Fibroblast of skin of abdomen (primary cell): ENCODE results near the gene LSAMP.
A peak's percentile ranks its signal among the peaks of the same experiment; 100 is the strongest.
"Not testable (repeated sequence)": the region's sequence is repeated elsewhere in the genome, so short reads cannot be mapped to it uniquely, and the experiment has no call there.

Experiments
- DNase-seq: peaks from one replicate; pipeline ENCODE4 v3.0.0-alpha.2; 2013

Gene LSAMP

GRCh38 chr3:115833074-115833473 lies 612.2 kb downstream of the LSAMP start:
- DNase-seq = peak; percentile 74

- no peak for DNase-seq
Observed at GRCh38 chr3:115832265-115832664, 613.0 kb downstream of the LSAMP start.

GRCh38 chr3:115831864-115832263 lies 613.4 kb downstream of the LSAMP start:
- DNase-seq = peak; percentile 27

DNA sequence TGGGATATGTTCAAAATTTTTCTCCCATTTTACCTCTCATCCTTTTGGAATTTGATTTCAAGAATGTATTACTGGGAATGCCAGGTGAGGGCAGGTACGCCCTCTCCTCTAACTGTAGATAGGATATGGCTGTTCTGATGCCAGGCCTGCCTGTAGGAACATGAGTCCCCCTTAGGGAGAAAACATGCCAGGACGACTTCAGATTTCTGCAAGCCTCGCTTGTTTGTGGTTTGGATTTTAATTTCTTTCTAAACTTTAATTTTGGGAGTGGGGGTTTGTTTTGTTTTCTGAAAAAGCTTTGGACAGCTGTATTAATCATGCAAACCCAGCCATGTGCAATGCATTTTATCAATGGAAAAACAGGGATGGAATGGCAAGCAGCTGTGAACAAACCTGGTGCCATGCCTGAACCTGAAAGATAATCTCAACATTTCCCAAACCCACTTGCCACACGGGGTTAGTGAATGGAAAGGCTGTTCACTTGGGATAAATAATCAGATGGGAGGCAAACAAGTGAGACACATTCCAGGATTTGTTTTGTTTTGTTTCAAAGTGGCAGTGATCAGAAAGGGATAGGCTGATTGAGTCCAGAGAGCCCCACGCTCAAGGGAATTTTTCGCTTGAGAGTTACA lies 614.4 kb downstream of the LSAMP start:
- DNase-seq = no peak

DNA sequence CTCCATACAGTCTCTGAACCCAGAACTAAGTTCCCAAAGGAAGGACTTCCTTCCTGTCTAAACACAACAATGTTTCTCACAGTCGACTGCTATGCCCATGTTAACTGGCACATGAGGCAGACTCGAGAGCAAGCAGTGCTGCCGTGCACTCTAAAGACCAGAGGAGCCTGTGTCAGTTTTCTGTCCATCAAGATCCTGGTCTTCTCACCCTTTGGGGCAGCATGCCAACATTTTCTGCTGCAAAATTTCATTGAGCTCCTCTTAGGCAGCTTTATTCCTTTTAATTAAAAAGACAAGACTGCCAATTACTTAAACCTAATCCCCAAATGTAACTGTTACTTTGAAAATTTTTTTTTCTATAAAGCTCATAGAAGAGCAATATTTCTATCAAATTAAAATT lies 616.9 kb downstream of the LSAMP start:
- no peak for DNase-seq

GRCh38 chr3:115827495-115827894 lies 617.8 kb downstream of the LSAMP start:
- DNase-seq = no peak

GRCh38 chr3:115825046-115825445 lies 620.2 kb downstream of the LSAMP start:
- peak; percentile 61 for DNase-seq

GRCh38 chr3:115823083-115823482 lies 622.2 kb downstream of the LSAMP start:
- DNase-seq = no peak

DNA sequence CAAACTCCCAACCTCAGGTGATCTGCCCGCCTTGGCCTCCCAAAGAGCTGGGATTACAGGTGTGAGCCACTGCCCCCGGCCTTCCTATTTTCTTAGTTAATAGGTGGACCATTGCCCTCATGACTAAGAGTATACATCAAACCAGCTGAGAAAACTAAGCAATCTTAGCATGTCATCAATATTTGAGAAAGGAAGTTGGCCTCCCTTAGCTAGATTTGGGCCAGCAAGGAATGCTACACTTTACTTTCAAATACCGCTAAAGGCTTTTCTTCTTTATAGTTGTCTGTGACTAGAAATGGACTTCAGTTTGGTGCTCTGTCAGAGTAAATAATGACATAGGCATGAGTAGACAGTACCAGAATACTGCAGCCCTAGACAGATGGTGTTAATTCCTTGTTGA lies 622.7 kb downstream of the LSAMP start:
- DNase-seq = no peak

- DNase-seq = peak; percentile 85
Observed at GRCh38 chr3:115819785-115820384, 625.4 kb downstream of the LSAMP start.

- DNase-seq = peak; percentile 76
Observed at GRCh38 chr3:115814778-115815380, 630.4 kb downstream of the LSAMP start.

- DNase-seq = no peak
Observed at GRCh38 chr3:115814006-115814405, 631.3 kb downstream of the LSAMP start.

DNA sequence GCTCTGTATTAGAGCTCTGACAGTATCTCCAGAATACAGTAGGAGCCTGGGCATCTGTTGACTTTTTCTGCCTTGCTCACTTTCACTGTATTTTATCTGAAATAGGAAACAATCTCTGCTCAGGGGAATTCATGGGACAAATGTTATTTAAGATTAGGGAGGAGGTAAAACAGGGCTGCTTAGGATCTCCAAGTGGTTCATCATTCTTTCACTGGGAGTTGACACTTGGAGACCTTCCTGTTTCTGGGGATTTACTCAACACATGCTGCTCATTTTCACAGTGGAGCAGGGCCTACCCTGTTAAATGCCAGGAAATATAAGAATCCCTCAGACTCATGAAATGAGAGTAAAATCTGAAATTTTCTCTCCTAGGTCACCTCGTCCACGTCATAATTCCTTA lies 636.5 kb downstream of the LSAMP start:
- no peak for DNase-seq

GRCh38 chr3:115808244-115808643 lies 637.0 kb downstream of the LSAMP start:
- DNase-seq = peak; percentile 40

DNA sequence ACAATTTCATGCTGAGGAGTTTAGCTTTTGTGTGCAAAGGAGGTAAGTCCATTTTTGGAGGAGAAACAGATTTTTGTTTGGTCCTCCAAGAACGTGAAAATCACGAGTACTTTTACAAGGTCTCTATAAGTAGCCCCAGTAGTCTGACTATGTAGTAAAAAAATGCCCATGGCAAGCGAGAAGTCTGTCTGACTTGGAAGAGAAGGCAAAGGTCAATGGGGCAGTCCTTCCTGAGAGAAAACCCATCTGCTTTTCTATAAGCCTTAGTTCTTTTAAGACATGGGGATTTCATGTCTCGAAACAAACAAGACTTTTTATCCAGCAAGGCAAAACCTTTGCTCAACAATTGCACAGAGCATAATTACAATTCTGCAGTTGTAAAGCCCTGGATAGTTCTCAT lies 638.8 kb downstream of the LSAMP start:
- DNase-seq = no peak

- no peak for DNase-seq
Observed at GRCh38 chr3:115805520-115805919, 639.8 kb downstream of the LSAMP start.

GRCh38 chr3:115804713-115805119 lies 640.6 kb downstream of the LSAMP start:
- DNase-seq = peak; percentile 87

DNA sequence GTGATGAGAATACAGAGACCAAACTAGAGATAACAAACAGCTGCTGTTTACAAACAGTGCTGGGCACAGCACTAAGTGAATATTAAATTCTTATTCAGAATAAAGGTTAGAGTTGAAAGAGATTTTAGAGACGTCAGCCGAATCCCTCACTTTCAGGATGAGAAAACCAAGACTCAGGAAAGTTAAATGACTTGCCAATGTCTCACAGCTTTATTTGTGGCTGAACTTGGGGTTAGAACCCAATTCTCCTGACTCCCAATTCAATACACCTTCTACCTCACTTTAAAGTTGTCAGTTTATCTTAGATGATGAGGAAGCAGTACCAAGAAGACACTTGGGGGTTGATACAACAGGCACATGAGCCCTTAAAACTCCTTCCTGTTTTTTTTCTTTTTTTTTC lies 641.1 kb downstream of the LSAMP start:
- DNase-seq = no peak

DNA sequence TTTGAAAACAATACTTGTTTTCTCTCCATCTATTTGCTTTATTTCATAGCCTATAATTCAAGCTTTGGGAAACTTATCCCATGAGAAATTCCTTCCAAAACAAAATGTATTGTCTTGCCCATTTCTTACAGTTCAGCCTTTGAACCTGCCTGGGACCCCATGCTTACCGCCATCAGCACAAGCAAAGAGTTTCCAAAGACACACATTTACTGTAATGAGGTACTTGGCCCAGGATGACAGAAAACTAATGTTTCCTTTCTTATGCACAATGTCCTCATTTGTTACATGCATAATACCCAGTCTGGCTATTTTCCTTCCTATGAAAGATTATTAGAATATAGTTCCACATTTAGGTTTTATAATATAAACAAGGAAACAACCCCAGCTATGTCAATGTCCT lies 641.6 kb downstream of the LSAMP start:
- DNase-seq = no peak

DNA sequence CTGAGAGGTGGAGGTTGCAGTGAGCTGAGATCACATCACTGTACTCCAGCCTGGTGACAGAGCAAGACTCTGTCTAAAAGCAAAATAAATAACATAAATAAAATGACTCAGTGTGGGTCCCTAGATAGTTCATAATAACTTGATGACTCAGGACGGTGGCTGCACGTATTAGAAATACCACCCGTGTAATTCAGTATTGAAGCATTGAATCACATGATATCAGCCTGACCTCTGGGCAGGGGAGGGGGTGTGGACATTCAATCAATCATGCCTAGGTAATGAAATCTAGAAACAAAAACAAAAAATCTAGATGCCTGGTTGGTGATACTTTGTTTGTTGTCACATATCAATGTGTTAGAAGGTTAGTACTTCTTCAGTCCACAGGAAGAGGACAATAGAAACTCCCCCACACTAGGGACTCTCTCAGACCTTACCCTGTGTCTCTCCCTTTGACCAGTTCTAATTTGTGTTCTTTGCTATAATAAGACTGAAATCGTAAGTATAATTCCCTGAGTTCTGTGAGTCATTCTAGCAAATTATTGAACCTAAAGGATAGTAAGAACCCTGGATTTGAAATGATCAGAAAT lies 644.7 kb downstream of the LSAMP start:
- peak; percentile 68 for DNase-seq

DNA sequence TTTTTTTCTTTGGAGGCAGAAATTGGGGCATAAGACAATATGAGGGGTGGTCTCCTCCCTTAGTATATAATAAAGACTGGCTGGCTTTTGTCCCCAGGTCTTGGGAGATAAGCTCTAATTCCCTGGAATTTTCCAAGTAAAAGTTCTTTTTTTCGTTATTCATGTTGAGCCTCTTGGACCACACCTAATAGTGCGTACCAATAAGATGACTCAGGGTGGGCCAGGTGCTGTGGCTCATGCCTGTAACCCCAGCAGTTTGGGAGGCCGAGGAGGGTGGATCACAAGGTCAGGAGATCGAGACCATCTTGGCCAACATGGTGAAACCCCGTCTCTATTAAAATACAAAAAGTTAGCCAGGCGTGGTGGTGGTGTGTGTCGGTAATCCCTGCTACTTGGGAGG lies 645.2 kb downstream of the LSAMP start:
- DNase-seq = not testable (repeated sequence)

- peak; percentile 60 for DNase-seq
Observed at GRCh38 chr3:115792206-115792955, 652.9 kb downstream of the LSAMP start.
